Gastroesophageal sphincter (tissue), 4 donors: ENCODE data around the gene SGSM1. TPM values are rescaled to one million over a fixed set of nuclear protein-coding genes. Genes with fewer than 3 reads are reported as not detected.

Experiments used
- ATAC-seq: fragments of 150-250 bp; one replicate; pipeline ENCODE4 v1.9.1; 2016; ENCODE audit warnings: mild to moderate bottlenecking, moderate library complexity
- H3K27ac ChIP-seq, 4 donors: fragments of 200-600 bp; sonication (generic) in 3 of 4; 1 replicate in 3 of 4; 2 replicates in 1 of 4; pipeline ENCODE4 v1.5.1; 2016 to 2019
- H3K27me3 ChIP-seq: fragments of 200-600 bp; sonication (generic); one replicate; pipeline ENCODE4 v1.5.1; 2019
- H3K36me3 ChIP-seq, 2 donors: fragments of 200-600 bp; sonication (generic); one replicate each; pipeline ENCODE4 v1.5.1; 2019; ENCODE audit warnings: control low read depth in 1 of 2
- H3K4me1 ChIP-seq, 3 donors: fragments of 200-600 bp; sonication (generic); 1 replicate in 2 of 3; 2 replicates in 1 of 3; pipeline ENCODE4 v1.5.1; 2016 to 2019; ENCODE audit warnings: control low read depth in 2 of 3
- H3K4me3 ChIP-seq, 2 donors: fragments of 200-600 bp; sonication (generic); one replicate each; pipeline ENCODE4 v1.5.1; 2019; ENCODE audit warnings: mild to moderate bottlenecking in 1 of 2, moderate library complexity in 1 of 2
- H3K9me3 ChIP-seq, 3 donors: fragments of 200-600 bp; sonication (generic); one replicate each; pipeline ENCODE4 v1.5.1; 2017 to 2019; ENCODE audit warnings: control low read depth in 2 of 3
- CTCF ChIP-seq, 4 experiments: fragments of 200-600 bp in 2 of 4; fragments of 450-650 bp in 2 of 4; sonication (generic) in 1 of 4; IDR thresholded peaks; one replicate each; pipeline ENCODE4 v1.5.1; 2017 to 2019; ENCODE audit warnings: antibody characterized with exemption in 4 of 4, mild to moderate bottlenecking in 2 of 4, moderate library complexity in 2 of 4
- EP300 ChIP-seq: sonication (generic); formaldehyde crosslinking; IDR thresholded peaks from one replicate; pipeline ENCODE4 v1.6.1; 2017; ENCODE audit warnings: antibody characterized with exemption, mild to moderate bottlenecking
- POLR2A ChIP-seq, 2 donors: fragments of 450-650 bp; IDR thresholded peaks; one replicate each; pipeline ENCODE4 v1.6.1; 2017; ENCODE audit warnings: antibody characterized with exemption in 2 of 2, mild to moderate bottlenecking in 2 of 2, moderate library complexity in 1 of 2
- POLR2AphosphoS5 ChIP-seq: sonication (generic); formaldehyde crosslinking; IDR thresholded peaks from one replicate; pipeline ENCODE4 v1.6.1; 2017; ENCODE audit warnings: antibody characterized with exemption
- WGBS, 2 donors: methylation state at CpG; one replicate each; pipeline ENCODE4 v1.1.5; 2018; ENCODE audit warnings: low coverage in 1 of 2; 5-methylcytosine and 5-hydroxymethylcytosine counted together
- total RNA-seq, 4 donors: library from RNA; depleted of rRNA; stranded (reverse); fragments of >200 nt; gene quantifications; one replicate each; pipeline ENCODE4 v1.1.0, GENCODE V29; 2016

Gene SGSM1
- total RNA-seq, 4 donors from 2014 or later = 1.8 to 4.2 (median 2.4) TPM

- H3K27ac ChIP-seq = no peak overlapping the region
- no peaks in the 10 kb centered on the region for H3K9me3 ChIP-seq
- TF ChIP-seq POLR2A (IDR thresholded peaks at IDR 0.05) (no peak), CTCF (IDR thresholded peaks at IDR 0.05) (peak in 2 of 4 experiments; percentile 22 to 24), EP300 (no peak)
- WGBS, 2 donors = 28% methylated on average over 4 of the region's 7 CpGs; no CpG with 5 or more reads in 1 of the 2 donors
- no peaks in the 10 kb centered on the region for H3K4me1 ChIP-seq
- no peaks in the 10 kb centered on the region for H3K36me3 ChIP-seq
- ATAC-seq = no peak
- no peak overlapping the region for H3K4me3 ChIP-seq
- peaks cover 11% of the 10 kb centered on the region for H3K27me3 ChIP-seq
Observed at GRCh38 chr22:24772493-24773220, 33.4 kb upstream of the SGSM1 start.

DNA sequence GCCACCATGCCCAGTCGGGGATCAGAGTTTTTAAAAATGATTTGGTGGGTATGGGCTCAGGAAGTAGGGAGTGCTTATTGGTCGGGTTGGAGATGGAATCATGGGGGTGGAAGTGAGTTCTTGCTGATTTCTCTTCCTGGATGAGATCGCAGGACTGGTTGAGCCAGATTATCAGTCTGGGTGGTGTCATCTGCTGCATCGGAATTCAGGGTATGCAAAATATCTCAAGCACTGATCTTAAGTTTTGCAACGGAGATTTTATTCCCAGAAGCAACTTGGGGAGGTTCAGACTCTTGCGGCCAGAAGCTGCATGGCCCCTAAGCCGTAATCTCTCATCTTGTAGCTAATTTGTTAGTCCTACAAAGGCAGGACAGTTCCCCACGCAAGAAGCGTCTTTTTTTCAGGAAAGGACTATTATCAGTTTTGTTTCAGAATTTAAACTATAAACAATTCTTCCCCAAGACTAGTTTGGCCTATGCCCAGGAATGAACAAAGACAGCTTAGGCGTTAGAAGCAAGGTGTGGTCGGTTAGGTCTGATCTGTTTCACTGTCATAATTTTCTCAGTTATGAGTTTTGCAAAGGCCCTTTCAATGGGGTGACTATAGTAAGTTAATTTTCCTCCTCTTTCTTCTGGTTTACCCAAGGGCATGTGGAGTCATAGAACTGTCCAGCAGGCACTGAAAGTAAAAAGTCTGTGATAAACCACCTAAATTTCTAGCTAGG, 30.1 kb upstream of the SGSM1 start:
- Histone ChIP-seq H3K27ac (no peak overlapping the region), H3K4me3 (no peak overlapping the region), H3K9me3 (no peaks in the 10 kb centered on the region), H3K36me3 (no peaks in the 10 kb centered on the region), H3K27me3 (peaks cover 11% of the 10 kb centered on the region), H3K4me1 (no peaks in the 10 kb centered on the region)
- TF ChIP-seq POLR2AphosphoS5 (no peak), EP300 (no peak), POLR2A (IDR thresholded peaks at IDR 0.05) (no peak), CTCF (IDR thresholded peaks at IDR 0.05) (no peak)
- WGBS, 2 donors = 36 to 50% methylated on average over 9 to 10 of the region's 11 CpGs
- no peak for ATAC-seq

DNA sequence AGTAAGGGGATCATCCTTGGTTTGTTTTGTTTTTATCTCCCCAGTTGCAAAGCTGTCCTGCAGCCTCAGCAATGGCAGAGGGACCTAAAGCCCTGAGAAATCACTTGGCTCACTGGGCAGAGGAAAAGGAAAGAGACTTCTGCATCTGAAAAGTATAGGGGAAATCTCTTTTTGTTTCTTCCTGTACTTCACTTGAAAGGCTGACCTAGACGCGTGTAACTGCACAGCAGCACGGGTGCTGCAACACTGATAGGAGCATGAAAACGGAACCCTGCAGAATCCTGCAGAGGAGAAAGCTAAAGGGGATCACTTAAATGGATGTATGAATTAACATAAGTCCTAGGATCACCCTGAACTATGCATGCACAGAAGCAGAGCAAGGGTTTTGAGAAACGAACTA, 29.5 kb upstream of the SGSM1 start:
- Histone ChIP-seq H3K4me3 (no peak overlapping the region), H3K27ac (no peak overlapping the region), H3K4me1 (no peaks in the 10 kb centered on the region), H3K27me3 (peaks cover 11% of the 10 kb centered on the region), H3K36me3 (no peaks in the 10 kb centered on the region), H3K9me3 (no peaks in the 10 kb centered on the region)
- 34 to 38% methylated on average over 1 to 3 of the region's 5 CpGs for WGBS, 2 donors
- ATAC-seq = no peak
- TF ChIP-seq POLR2A (IDR thresholded peaks at IDR 0.05) (no peak), EP300 (no peak), CTCF (IDR thresholded peaks at IDR 0.05) (no peak), POLR2AphosphoS5 (no peak)

GRCh38 chr22:24789516-24789915, 16.5 kb upstream of the SGSM1 start:
- no peak overlapping the region for H3K27ac ChIP-seq
- H3K27me3 ChIP-seq = no peaks in the 10 kb centered on the region
- TF ChIP-seq EP300 (no peak), POLR2A (IDR thresholded peaks at IDR 0.05) (no peak), CTCF (IDR thresholded peaks at IDR 0.05) (no peak), POLR2AphosphoS5 (no peak)
- no peaks in the 10 kb centered on the region for H3K4me1 ChIP-seq
- no peak overlapping the region for H3K4me3 ChIP-seq
- WGBS, 2 donors = 80 to 100% methylated on average over 1 to 2 of the region's 3 CpGs
- ATAC-seq = no peak
- no peaks in the 10 kb centered on the region for H3K9me3 ChIP-seq
- no peaks in the 10 kb centered on the region for H3K36me3 ChIP-seq

DNA sequence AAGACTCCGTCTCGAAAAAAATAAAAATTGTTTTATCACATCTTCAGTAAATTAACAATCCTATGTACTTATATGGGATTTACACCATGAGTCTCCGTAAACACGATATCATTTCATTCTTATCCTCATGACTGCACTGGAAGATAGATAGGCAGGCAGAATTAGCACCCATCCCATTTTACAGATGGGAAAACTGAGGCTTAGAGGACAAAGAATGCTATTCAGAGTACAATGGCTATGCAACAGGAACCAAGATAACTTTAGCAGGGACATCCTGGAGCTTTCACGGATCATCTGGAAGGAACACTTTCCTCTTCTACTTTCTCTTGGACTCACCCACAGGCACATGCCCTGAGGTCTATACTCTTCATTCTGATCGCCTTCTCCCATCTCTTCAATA, 14.6 kb upstream of the SGSM1 start:
- no peaks in the 10 kb centered on the region for H3K9me3 ChIP-seq

More for the DNA sequence above, 14.6 kb upstream of the SGSM1 start:
- no peak overlapping the region for H3K27ac ChIP-seq
- H3K36me3 ChIP-seq = no peaks in the 10 kb centered on the region
- no peak overlapping the region for H3K4me3 ChIP-seq
- ATAC-seq = no peak
- WGBS, 2 donors = 90 to 96% methylated on average over 6 of the region's 6 CpGs
- no peaks in the 10 kb centered on the region for H3K4me1 ChIP-seq
- TF ChIP-seq EP300 = no peak
- no peak for TF ChIP-seq POLR2AphosphoS5
- TF ChIP-seq CTCF (IDR thresholded peaks at IDR 0.05) = no peak
- TF ChIP-seq POLR2A (IDR thresholded peaks at IDR 0.05) = no peak
- H3K27me3 ChIP-seq = no peaks in the 10 kb centered on the region
